Measurements from ENCODE around the gene FKBP8. TPM values are rescaled to one million over a fixed set of nuclear protein-coding genes. Genes with fewer than 3 reads are reported as not detected.

FKBP8 gene
- total RNA-seq, 1 experiment from 2014 or later, result 257 TPM

- no peak for DNase-seq (ENCODE audit: low spot score)
Measured at GRCh38 chr19:18487576-18488402, 55.6 kb downstream of the FKBP8 start.

GRCh38 chr19:18486746-18487145 lies 56.6 kb downstream of the FKBP8 start:
- no peak for DNase-seq (ENCODE audit: low spot score)

- DNase-seq (ENCODE audit: low spot score), result no peak
Measured at GRCh38 chr19:18484992-18485391, 58.4 kb downstream of the FKBP8 start.

- DNase-seq (ENCODE audit: low spot score), result no peak
Measured at GRCh38 chr19:18483119-18483890, 60.1 kb downstream of the FKBP8 start.

Other genes starting within 250 kb of the FKBP8 start
- 733 and 750 TPM in 2 replicates for gene LSM4, start 220.5 kb downstream of the FKBP8 start, total RNA-seq (2014; rRNA removed; shearing (Covaris generic))
- gene PGPEP1, start 203.0 kb downstream of the FKBP8 start, total RNA-seq (2014; rRNA removed; shearing (Covaris generic)), result 13.6 and 18.9 TPM in 2 replicates
- 529 and 584 TPM in 2 replicates for gene GDF15, start 157.4 kb downstream of the FKBP8 start, total RNA-seq (2014; rRNA removed; shearing (Covaris generic))
- not detected in 2 replicates for gene LRRC25, start 146.0 kb downstream of the FKBP8 start, total RNA-seq (2014; rRNA removed; shearing (Covaris generic))
- gene SSBP4, start 124.2 kb downstream of the FKBP8 start, total RNA-seq (2014; rRNA removed; shearing (Covaris generic)), result 78.0 and 87.1 TPM in 2 replicates
- 5.3 and 14.9 TPM in 2 replicates for gene ISYNA1, start 105.4 kb downstream of the FKBP8 start, total RNA-seq (2014; rRNA removed; shearing (Covaris generic))
- gene ELL, start 21.5 kb downstream of the FKBP8 start, total RNA-seq (2014; rRNA removed; shearing (Covaris generic)), result 16.0 and 20.7 TPM in 2 replicates
- gene KXD1, start 14.3 kb upstream of the FKBP8 start, total RNA-seq (2014; rRNA removed; shearing (Covaris generic)), result 109 and 126 TPM in 2 replicates
- 660 TPM in 2 replicates for gene UBA52, start 28.3 kb upstream of the FKBP8 start, total RNA-seq (2014; rRNA removed; shearing (Covaris generic))
- gene REX1BD, start 45.2 kb upstream of the FKBP8 start, total RNA-seq (2014; rRNA removed; shearing (Covaris generic)), result 125 and 132 TPM in 2 replicates
- gene CRLF1, start 63.2 kb upstream of the FKBP8 start, total RNA-seq (2014; rRNA removed; shearing (Covaris generic)), result 0.16 TPM in 1 of 2 replicates, not detected in the other
- 0.10 TPM in 1 of 2 replicates, not detected in the other for gene TMEM59L, start 69.3 kb upstream of the FKBP8 start, total RNA-seq (2014; rRNA removed; shearing (Covaris generic))
- gene KLHL26, start 93.5 kb upstream of the FKBP8 start, total RNA-seq (2014; rRNA removed; shearing (Covaris generic)), result 4.5 and 5.9 TPM in 2 replicates
- gene CRTC1, start 140.1 kb upstream of the FKBP8 start, total RNA-seq (2014; rRNA removed; shearing (Covaris generic)), result 4.1 and 4.7 TPM in 2 replicates
- not detected in 2 replicates for gene COMP, start 247.7 kb upstream of the FKBP8 start, total RNA-seq (2014; rRNA removed; shearing (Covaris generic))

All from HT-29 (cell line).